Chondrocyte (in vitro differentiated cells): ENCODE results near the gene MRAP. TPM values are rescaled to one million over a fixed set of nuclear protein-coding genes. Genes with fewer than 3 reads are reported as not detected.

ENCODE experiments used
- DNase-seq: peaks from one replicate; pipeline ENCODE4 v3.0.0; 2021; ENCODE audit warnings: mixed read lengths, low spot score
- H3K27ac Mint-ChIP-seq: one replicate; pipeline ENCODE4 v1.8.0; 2021; ENCODE audit warnings: mild to moderate bottlenecking, moderate library complexity, mixed read lengths; ENCODE audit not compliant: unreplicated experiment
- H3K27me3 Mint-ChIP-seq: 2 replicates; pipeline ENCODE4 v1.8.0; 2021; ENCODE audit warnings: low read depth, mixed read lengths
- H3K36me3 Mint-ChIP-seq: 2 replicates; pipeline ENCODE4 v1.8.0; 2021; ENCODE audit warnings: low read depth, mixed read lengths
- H3K4me1 Mint-ChIP-seq: 2 replicates; pipeline ENCODE4 v1.8.0; 2021; ENCODE audit warnings: low read depth, mild to moderate bottlenecking, mixed read lengths
- H3K4me3 Mint-ChIP-seq: one replicate; pipeline ENCODE4 v1.8.0; 2021; ENCODE audit warnings: mild to moderate bottlenecking, moderate library complexity, mixed read lengths; ENCODE audit not compliant: unreplicated experiment
- H3K9me3 Mint-ChIP-seq: 2 replicates; pipeline ENCODE4 v1.8.0; 2021; ENCODE audit warnings: low read depth, mixed read lengths
- CTCF ChIP-seq: fragments of 200-600 bp; sonication (generic); IDR thresholded peaks from 2 replicates; pipeline ENCODE4 v1.5.0; 2021; ENCODE audit warnings: antibody characterized with exemption, mild to moderate bottlenecking, moderate library complexity
- total RNA-seq: library from RNA; stranded (reverse); gene quantifications from 3 replicates; pipeline ENCODE4 v1.2.1, GENCODE V29; 2021

Gene MRAP
- total RNA-seq, 1 donor from 2014 or later, result not detected

- H3K36me3 Mint-ChIP-seq, result peaks cover 7% of the 10 kb centered on the region
- H3K4me1 Mint-ChIP-seq, result no peaks in the 10 kb centered on the region
- no peaks in the 10 kb centered on the region for H3K9me3 Mint-ChIP-seq
- H3K27me3 Mint-ChIP-seq, result no peaks in the 10 kb centered on the region
- H3K4me3 Mint-ChIP-seq, result no peak overlapping the region
- TF ChIP-seq CTCF, result no peak
- no peak for DNase-seq
- no peak overlapping the region for H3K27ac Mint-ChIP-seq
Observed at GRCh38 chr21:32299695-32300094, 1.0 kb downstream of the MRAP start.

GRCh38 chr21:32300117-32300681 lies 1.5 kb downstream of the MRAP start:
- TF ChIP-seq CTCF, result no peak
- H3K4me1 Mint-ChIP-seq, result no peaks in the 10 kb centered on the region
- H3K27me3 Mint-ChIP-seq, result no peaks in the 10 kb centered on the region
- H3K27ac Mint-ChIP-seq, result no peak overlapping the region
- H3K9me3 Mint-ChIP-seq, result no peaks in the 10 kb centered on the region
- no peak overlapping the region for H3K4me3 Mint-ChIP-seq
- no peak for DNase-seq
- peaks cover 7% of the 10 kb centered on the region for H3K36me3 Mint-ChIP-seq

GRCh38 chr21:32301596-32301995 lies 2.9 kb downstream of the MRAP start:
- no peak for TF ChIP-seq CTCF
- no peaks in the 10 kb centered on the region for H3K27me3 Mint-ChIP-seq
- H3K36me3 Mint-ChIP-seq, result peaks cover 7% of the 10 kb centered on the region
- no peaks in the 10 kb centered on the region for H3K9me3 Mint-ChIP-seq
- H3K27ac Mint-ChIP-seq, result no peak overlapping the region
- H3K4me3 Mint-ChIP-seq, result no peak overlapping the region
- no peak for DNase-seq
- H3K4me1 Mint-ChIP-seq, result no peaks in the 10 kb centered on the region

GRCh38 chr21:32302560-32302959 lies 3.9 kb downstream of the MRAP start:
- Mint-ChIP-seq H3K36me3 (peaks cover 10% of the 10 kb centered on the region), H3K4me1 (no peaks in the 10 kb centered on the region), H3K27ac (no peak overlapping the region), H3K27me3 (no peaks in the 10 kb centered on the region), H3K4me3 (no peak overlapping the region), H3K9me3 (no peaks in the 10 kb centered on the region)
- DNase-seq, result no peak
- TF ChIP-seq CTCF, result no peak

- H3K4me3 Mint-ChIP-seq, result no peak overlapping the region
- no peak for TF ChIP-seq CTCF
- DNase-seq, result no peak
- no peaks in the 10 kb centered on the region for H3K27me3 Mint-ChIP-seq
- no peak overlapping the region for H3K27ac Mint-ChIP-seq
- H3K9me3 Mint-ChIP-seq, result no peaks in the 10 kb centered on the region
- peaks cover 12% of the 10 kb centered on the region for H3K36me3 Mint-ChIP-seq
- no peaks in the 10 kb centered on the region for H3K4me1 Mint-ChIP-seq
Observed at GRCh38 chr21:32303385-32303784, 4.7 kb downstream of the MRAP start.
